Naive B cell (primary cell): ENCODE measurements around the gene PON3. TPM values are rescaled to one million over a fixed set of nuclear protein-coding genes. Genes with fewer than 3 reads are reported as not detected.

Experiments used
- polyA plus RNA-seq, 6 donors: library from polyadenylated mRNA; unstranded; fragments of 300-500 nt; fragmentation: Illumina TruSeq; gene quantifications; one replicate each; pipeline ENCODE4 v1.2.3, GENCODE V29; 2021; ENCODE audit warnings: low read depth in 6 of 6

Gene PON3
- polyA plus RNA-seq, 6 donors from 2014 or later, result not detected

Other genes starting within 250 kb of the PON3 start
- not detected for gene PON1, start 71.8 kb downstream of the PON3 start, polyA plus RNA-seq
- gene PON2, start 38.7 kb upstream of the PON3 start, polyA plus RNA-seq, result 1 to 10 TPM; 1.0 to 5.1 (median 3.9) TPM
- gene ASB4, start 89.6 kb upstream of the PON3 start, polyA plus RNA-seq, result not detected
- 10 to 100 TPM in 1 of 6 donors, 1 to 10 TPM in 5; 1.3 to 32.4 (median 2.5) TPM for gene PDK4, start 200.1 kb upstream of the PON3 start, polyA plus RNA-seq